MCF 10A (cell line): ENCODE results near the gene HEPHL1. TPM values are rescaled to one million over a fixed set of nuclear protein-coding genes. Genes with fewer than 3 reads are reported as not detected.

Experiments used
- BruUV-seq: library from RNA; stranded (reverse); fragments of 400-500 nt; replicated peaks from 2 replicates; lab custom pipeline; 2021; lab: Mats Ljungman, UMichigan
- CTCF ChIA-PET: fragments of 300-600 bp; sonication (Branson Sonifier 250); formaldehyde crosslinking; extraction: SDS; loops from one replicate; lab custom pipeline; 2021; ENCODE audit warnings: antibody characterized with exemption, inconsistent platforms; lab: Yijun Ruan, JAX
- POLR2A ChIA-PET: fragments of 300-600, 350-650 bp; sonication (Branson Sonifier 250); formaldehyde crosslinking; extraction: SDS; loops from one replicate; lab custom pipeline; 2020; ENCODE audit warnings: antibody characterized with exemption, inconsistent platforms; lab: Yijun Ruan, JAX
- DNase-seq: peaks from one replicate; pipeline ENCODE4 v3.0.0-alpha.2; 2018; ENCODE audit not compliant: unreplicated experiment
- H3K27ac Mint-ChIP-seq: one replicate; pipeline ENCODE4 v1.8.0; 2022; ENCODE audit warnings: mild to moderate bottlenecking, low read depth, mixed read lengths; ENCODE audit not compliant: unreplicated experiment
- H3K27me3 Mint-ChIP-seq: one replicate; pipeline ENCODE4 v1.8.0; 2022; ENCODE audit warnings: mixed read lengths; ENCODE audit not compliant: insufficient read depth, unreplicated experiment
- H3K36me3 Mint-ChIP-seq: one replicate; pipeline ENCODE4 v1.8.0; 2022; ENCODE audit warnings: mild to moderate bottlenecking, moderate library complexity, mixed read lengths; ENCODE audit not compliant: insufficient read depth, unreplicated experiment
- H3K4me1 Mint-ChIP-seq: one replicate; pipeline ENCODE4 v1.8.0; 2022; ENCODE audit warnings: mixed read lengths; ENCODE audit not compliant: insufficient read depth, unreplicated experiment
- H3K4me3 Mint-ChIP-seq: one replicate; pipeline ENCODE4 v1.8.0; 2022; ENCODE audit warnings: mild to moderate bottlenecking, moderate library complexity, mixed read lengths; ENCODE audit not compliant: unreplicated experiment
- H3K9me3 Mint-ChIP-seq: one replicate; pipeline ENCODE4 v1.8.0; 2022; ENCODE audit warnings: mixed read lengths; ENCODE audit not compliant: unreplicated experiment
- CTCF ChIP-seq: fragments of 200-600 bp; IDR thresholded peaks from one replicate; pipeline ENCODE4 v1.8.0; 2022; ENCODE audit warnings: antibody characterized with exemption, mild to moderate bottlenecking; ENCODE audit not compliant: unreplicated experiment
- intact Hi-C: fragments of 100-400 bp; cut with micrococcal nuclease; formaldehyde crosslinking; loops from 2 replicates; pipeline ENCODE4 v1.14.1; 2022
- total RNA-seq: library from RNA; stranded (reverse); gene quantifications from 2 replicates; pipeline ENCODE4 v1.2.3, GENCODE V29; 2022

The HEPHL1 gene
- total RNA-seq, 1 experiment from 2014 or later: not detected

GRCh38 chr11:94046796-94047195 lies 25.6 kb downstream of the HEPHL1 start:
- POLR2A ChIA-PET: no interaction called here
- Mint-ChIP-seq H3K4me3 (no peak overlapping the region), H3K27me3 (peaks cover 28% of the 10 kb centered on the region), H3K4me1 (no peaks in the 10 kb centered on the region), H3K9me3 (peaks cover 6% of the 10 kb centered on the region), H3K36me3 (no peaks in the 10 kb centered on the region), H3K27ac (no peak overlapping the region)
- intact Hi-C loops: no loop called here
- no peak for TF ChIP-seq CTCF
- BruUV-seq: no TSS peak
- DNase-seq: peak; percentile 17
- CTCF ChIA-PET: interaction anchor here (0.6 to 0.7 kb wide), 2 partner anchors 238 to 1934 kb away, joined by 3 read pairs; no protein-coding TSS in a partner anchor

GRCh38 chr11:94048032-94048709 lies 27.0 kb downstream of the HEPHL1 start:
- H3K36me3 Mint-ChIP-seq: no peaks in the 10 kb centered on the region
- H3K4me3 Mint-ChIP-seq: no peak overlapping the region
- intact Hi-C loops: no loop called here
- H3K27me3 Mint-ChIP-seq: peaks cover 42% of the 10 kb centered on the region
- no peak overlapping the region for H3K27ac Mint-ChIP-seq
- POLR2A ChIA-PET: interaction anchor here (0.6 kb wide), 1 partner anchor 176 kb away, joined by 5 read pairs; no protein-coding TSS in a partner anchor
- peaks cover 7% of the 10 kb centered on the region for H3K9me3 Mint-ChIP-seq
- no peak for DNase-seq
- no peak for TF ChIP-seq CTCF
- no peaks in the 10 kb centered on the region for H3K4me1 Mint-ChIP-seq
- no TSS peak for BruUV-seq
- CTCF ChIA-PET: no interaction called here

- POLR2A ChIA-PET: no interaction called here
- H3K27ac Mint-ChIP-seq: no peak overlapping the region
- peaks cover 7% of the 10 kb centered on the region for H3K9me3 Mint-ChIP-seq
- no peaks in the 10 kb centered on the region for H3K36me3 Mint-ChIP-seq
- BruUV-seq: no TSS peak
- DNase-seq: peak; percentile 17
- no peaks in the 10 kb centered on the region for H3K4me1 Mint-ChIP-seq
- intact Hi-C loops: no loop called here
- H3K27me3 Mint-ChIP-seq: peaks cover 49% of the 10 kb centered on the region
- no peak for TF ChIP-seq CTCF
- CTCF ChIA-PET: no interaction called here
- no peak overlapping the region for H3K4me3 Mint-ChIP-seq
Observed at GRCh38 chr11:94049351-94049750, 28.2 kb downstream of the HEPHL1 start.

- H3K27ac Mint-ChIP-seq: no peak overlapping the region
- DNase-seq: peak; percentile 8
- no TSS peak for BruUV-seq
- no peak overlapping the region for H3K4me3 Mint-ChIP-seq
- H3K4me1 Mint-ChIP-seq: no peaks in the 10 kb centered on the region
- H3K9me3 Mint-ChIP-seq: no peaks in the 10 kb centered on the region
- no peak for TF ChIP-seq CTCF
- POLR2A ChIA-PET: interaction anchor here (1.4 kb wide), 1 partner anchor 70 kb away, joined by 3 read pairs; the partner anchor contains the start of gene PANX1
- no peaks in the 10 kb centered on the region for H3K36me3 Mint-ChIP-seq
- peaks cover 43% of the 10 kb centered on the region for H3K27me3 Mint-ChIP-seq
- CTCF ChIA-PET: no interaction called here
- intact Hi-C loops: no loop called here
Observed at GRCh38 chr11:94058630-94059029, 37.5 kb downstream of the HEPHL1 start.
